Amniotic epithelial cell (primary cell): Measurements from ENCODE around the gene LZTR1.
"Not testable (repeated sequence)": the region's sequence is repeated elsewhere in the genome, so short reads cannot be mapped to it uniquely, and the experiment has no call there.

ENCODE experiments used
- DNase-seq: peaks from one replicate; pipeline ENCODE4 v3.0.0-alpha.2; 2010; ENCODE audit warnings: low read depth

Gene LZTR1

GRCh38 chr22:20981787-20982562 lies at the start of gene LZTR1:
LZTR1 (plus strand) TSS chr22:20982297; CDS start chr22:20982372, 75 bp downstream.
- DNase-seq = peak; percentile 79

- no peak for DNase-seq
Measured at GRCh38 chr22:20933910-20934309, 48.2 kb upstream of the LZTR1 start.

DNA sequence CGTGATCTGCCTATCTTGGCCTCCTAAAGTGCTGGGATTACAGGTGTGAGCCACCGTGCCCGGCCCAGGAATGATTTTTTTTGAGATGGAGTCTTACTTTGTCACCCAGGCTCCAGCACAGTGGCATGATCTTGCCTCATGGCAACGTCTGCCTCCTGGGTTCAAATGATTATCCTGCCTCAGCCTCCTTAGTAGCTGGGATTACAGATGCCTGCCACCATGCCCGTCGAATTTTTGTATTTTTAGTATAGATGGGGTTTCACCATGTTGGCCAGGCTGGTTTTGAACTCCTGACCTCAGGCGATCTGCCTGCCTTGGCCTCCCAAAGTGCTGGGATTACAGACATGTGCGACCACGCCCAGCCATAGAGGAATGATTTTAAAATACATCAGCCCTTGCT lies 47.0 kb upstream of the LZTR1 start:
- DNase-seq = not testable (repeated sequence)

DNA sequence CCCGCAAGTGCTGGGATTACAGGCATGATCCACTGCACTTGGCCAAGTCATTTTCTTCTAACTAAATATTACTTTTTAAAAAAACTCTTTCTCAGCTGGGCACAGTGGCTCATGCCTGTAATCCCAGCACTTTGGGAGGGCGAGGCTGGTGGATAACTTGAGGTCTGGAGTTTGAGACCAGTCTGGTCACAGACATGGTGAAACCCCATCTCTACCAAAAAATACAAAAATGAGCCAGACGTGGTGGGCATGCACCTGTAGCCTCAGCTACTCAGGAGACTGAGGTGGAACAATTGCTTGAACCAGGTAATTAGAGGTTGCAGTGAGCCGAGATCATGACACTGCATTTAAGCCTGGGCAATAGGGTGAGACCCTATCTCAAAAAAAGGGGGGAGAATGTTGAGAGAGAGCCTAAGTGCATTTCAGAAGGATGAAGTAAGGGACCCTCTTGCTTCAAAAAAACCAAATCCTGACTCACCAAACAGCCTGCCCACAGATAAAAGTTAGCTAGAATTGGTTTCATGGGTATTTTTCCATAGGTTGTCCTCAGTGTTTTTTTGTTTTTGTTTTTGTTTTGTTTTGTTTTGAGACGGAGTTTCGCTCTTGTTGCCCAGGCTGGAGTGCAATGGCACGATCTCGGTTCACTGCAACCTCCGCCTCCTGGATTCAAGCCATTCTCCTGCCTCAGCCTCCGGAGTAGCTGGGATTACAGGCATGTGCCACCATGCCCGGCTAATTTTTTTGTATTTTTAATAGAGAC lies 46.1 kb upstream of the LZTR1 start:
- DNase-seq = not testable (repeated sequence)

GRCh38 chr22:20937031-20937793 lies 44.9 kb upstream of the LZTR1 start:
- no peak for DNase-seq

DNA sequence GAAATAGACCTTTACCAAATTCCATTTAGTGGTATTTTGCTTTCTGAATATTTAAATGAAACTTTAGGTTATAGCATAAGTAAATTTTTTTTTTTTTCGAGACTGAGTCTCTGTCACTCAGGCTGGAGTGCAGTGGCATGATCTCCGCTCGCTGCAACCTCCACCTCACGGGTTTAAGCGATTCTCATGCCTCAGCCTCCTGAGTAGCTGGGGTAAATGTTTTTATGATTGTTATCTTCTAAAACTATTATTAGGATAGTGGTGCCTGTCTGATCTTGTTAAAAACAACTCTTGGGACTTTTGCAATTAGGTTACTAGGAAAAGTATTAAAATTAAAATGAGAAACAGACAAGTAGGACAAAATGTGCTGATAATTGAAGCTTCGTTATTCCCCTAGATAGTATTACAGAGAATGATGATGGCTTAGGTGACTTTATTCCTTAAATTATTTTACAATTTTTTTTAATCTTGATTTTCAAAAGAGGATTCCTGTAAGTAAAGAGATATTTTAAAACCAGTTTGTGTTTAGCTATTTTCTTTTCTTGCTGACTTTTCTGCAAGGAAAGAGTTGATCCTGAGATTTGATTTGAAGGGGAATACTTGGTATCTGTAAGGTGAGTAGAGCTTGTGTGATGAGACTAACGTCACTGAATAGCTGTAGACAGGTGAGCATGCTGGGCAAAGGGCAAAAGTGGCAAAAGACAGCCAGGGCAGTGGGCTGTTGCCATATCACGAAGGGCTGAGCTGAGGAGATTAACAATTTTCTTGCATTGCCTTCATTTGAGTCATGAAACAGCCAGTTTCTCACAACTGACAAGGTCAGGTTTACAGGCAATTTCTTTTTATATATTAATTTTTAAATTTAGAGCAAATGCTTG lies 44.1 kb upstream of the LZTR1 start:
- DNase-seq = peak; percentile 36

GRCh38 chr22:20939457-20940185 lies 42.5 kb upstream of the LZTR1 start:
- not testable (repeated sequence) for DNase-seq

DNA sequence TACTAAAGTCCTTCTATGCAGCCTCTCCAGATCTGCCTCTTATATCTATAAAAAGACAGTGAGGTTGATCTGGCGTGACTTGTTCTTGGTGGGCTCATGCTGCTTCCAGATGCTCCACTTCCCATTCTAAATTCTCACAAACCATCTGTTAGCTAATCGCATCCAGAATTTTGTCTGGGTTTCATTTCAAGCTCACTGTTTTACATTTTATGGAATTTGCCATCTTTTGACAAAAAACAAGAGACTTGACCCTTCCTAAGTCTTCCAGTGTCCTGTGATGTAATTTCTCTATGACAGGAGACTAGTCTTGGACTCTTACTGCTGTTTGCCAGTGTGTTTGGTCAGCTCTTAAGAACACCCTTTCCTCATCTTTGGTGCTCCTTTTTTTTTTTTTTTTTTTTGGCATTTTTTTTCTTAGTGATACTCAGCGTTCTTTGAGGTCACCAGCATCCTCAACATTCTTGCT lies 41.9 kb upstream of the LZTR1 start:
- DNase-seq = no peak

- no peak for DNase-seq
Measured at GRCh38 chr22:20940904-20941385, 41.2 kb upstream of the LZTR1 start.

DNA sequence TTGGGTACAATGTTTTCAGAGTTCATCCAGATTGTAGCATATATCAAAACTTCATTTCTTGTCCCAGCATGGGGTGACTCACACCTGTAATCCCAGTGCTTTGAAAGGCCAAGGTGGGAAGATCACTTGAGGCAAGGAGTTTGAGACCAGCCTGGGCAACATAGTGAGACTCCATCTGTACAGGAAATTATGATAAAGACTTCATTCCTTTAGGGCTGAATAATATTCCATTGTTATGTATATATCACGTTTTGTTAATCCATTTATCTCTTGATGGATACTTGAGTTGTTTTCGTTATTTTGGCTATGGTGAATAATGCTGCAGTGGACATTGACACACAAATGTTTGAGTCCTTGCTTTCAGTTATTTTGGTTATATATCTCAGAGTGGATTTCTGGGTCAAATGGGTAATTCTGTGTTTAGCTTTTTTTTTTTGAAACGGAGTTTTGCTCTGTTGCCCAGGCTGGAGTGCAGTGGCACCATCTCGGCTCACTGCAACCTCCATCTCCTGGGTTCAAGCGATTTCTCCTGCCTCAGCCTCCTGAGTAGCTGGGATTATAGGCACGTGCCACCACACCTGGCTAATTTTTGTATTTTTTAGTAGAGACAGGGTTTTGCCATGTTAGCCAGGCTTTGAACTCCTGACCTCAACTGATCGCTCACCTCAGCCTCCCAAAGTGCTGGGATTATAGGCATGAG lies 39.7 kb upstream of the LZTR1 start:
- DNase-seq = not testable (repeated sequence)

GRCh38 chr22:20943104-20943933 lies 38.8 kb upstream of the LZTR1 start:
- no peak for DNase-seq

DNA sequence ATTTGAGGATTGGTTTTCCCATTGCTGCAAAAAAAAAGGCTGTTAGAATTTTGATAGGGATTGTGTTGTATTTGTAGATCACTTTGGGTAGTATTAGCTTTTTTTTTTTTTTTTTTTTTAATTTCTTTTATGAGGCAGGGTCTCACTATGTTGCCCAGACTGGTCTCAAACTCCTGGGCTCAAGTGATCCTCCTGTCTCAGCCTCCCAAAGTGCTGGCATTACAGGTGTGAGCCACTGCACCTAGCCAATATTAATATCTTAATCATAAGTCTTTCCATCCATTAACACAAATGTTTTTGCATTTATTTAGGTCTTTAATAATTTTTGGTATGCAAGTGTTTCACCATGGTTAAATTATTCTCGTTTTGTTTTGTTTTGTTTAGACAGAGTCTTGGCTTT lies 38.1 kb upstream of the LZTR1 start:
- no peak for DNase-seq

DNA sequence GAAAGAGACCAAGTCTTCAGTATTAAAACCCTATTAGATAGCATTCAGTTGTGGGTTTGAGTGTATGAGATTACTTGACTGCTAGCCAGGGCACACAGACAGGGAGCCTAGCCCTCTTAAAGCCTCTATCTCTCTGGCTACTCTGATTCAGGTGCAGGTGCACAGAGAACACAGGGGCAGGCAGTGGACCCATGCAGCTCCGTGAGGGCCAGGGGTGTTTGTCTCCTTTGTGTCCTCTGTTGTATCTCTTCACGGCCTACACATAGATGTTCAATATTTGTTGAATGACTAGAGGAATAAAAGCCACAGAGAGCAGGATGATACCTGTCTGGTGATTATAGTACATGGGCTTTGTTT lies 36.5 kb upstream of the LZTR1 start:
- DNase-seq = no peak

GRCh38 chr22:20946080-20946986 lies 35.8 kb upstream of the LZTR1 start:
- DNase-seq = no peak

DNA sequence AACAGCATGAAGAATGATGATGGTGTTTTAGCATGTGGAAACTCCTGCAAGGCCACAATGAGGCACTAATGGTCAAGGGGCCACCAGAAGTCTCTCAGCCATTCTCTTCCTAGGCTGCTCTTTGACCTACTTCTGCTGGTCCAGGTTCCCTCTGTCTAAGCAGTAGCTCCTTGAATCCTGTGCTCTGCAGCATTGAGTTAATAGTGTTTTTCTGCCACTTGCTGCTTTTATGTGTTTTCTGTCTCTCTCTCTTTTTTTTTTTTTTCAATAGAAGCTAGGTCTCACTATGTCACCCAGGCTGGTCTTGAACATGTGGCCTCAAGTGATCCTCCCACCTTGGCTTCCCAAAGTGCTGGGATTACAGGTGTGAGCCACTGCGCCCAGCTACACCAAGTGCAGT lies 35.1 kb upstream of the LZTR1 start:
- no peak for DNase-seq

DNA sequence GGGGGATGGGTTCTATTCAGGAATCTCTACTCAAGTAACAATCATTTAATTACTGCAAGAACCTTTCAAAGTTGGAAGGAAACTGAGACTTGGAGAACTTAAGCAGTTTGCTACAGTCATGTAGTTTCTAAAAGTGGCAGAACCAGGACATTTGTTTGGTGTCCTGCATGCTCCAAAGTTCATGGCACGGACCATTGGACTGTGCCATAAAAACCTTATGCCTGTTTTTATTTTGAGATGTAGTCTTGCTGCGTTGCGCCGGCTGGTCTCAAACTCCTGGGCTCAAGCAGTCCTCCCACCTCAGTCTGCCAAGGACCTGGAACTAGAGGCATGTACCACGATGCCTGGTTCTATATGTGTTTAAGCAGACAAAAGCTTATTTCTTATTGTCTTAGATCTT lies 33.6 kb upstream of the LZTR1 start:
- no peak for DNase-seq

- no peak for DNase-seq
Measured at GRCh38 chr22:20948989-20949388, 33.1 kb upstream of the LZTR1 start.

GRCh38 chr22:20949698-20950183 lies 32.4 kb upstream of the LZTR1 start:
- no peak for DNase-seq
